Thyroid gland (tissue), 4 donors: ENCODE measurements around the gene TERT.

Experiments used
- POLR2A ChIP-seq, 2 donors: fragments of 450-650 bp; IDR thresholded peaks; one replicate each; pipeline ENCODE4 v1.6.1; 2017; ENCODE audit warnings: antibody characterized with exemption in 2 of 2, mild to moderate bottlenecking in 2 of 2, moderate library complexity in 1 of 2
- TF ChIP-seq, protein P1 (sequence below), 6 experiments: fragments of 200-600 bp in 3 of 6; fragments of 450-650 bp in 3 of 6; sonication (generic) in 3 of 6; IDR thresholded peaks; one replicate each; pipeline ENCODE4 v1.5.1; 2016 to 2019; ENCODE audit warnings: antibody characterized with exemption in 6 of 6, mild to moderate bottlenecking in 2 of 6, inconsistent platforms in 1 of 6, moderate library complexity in 1 of 6

DNA sequence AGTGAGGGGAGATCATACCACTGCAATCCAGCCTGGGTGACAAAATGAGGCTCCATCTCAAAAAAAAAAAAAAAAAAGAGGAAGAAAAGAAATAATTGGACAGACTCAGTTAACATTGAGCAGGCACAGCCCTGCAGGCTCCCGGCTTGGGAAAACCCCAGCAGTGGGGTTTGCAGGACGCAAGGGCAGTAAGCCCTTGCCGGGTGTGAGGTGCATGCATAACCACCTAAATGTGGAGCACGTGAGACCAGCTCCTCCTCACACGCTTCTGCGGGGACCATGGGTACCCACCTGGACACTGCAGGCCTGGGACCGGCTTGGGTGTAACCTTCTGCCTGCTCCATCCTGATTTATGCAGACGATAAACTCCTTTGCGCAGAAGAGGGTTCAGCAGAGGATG, 74.5 kb downstream of the TERT start:
- TF ChIP-seq, protein P1, sequence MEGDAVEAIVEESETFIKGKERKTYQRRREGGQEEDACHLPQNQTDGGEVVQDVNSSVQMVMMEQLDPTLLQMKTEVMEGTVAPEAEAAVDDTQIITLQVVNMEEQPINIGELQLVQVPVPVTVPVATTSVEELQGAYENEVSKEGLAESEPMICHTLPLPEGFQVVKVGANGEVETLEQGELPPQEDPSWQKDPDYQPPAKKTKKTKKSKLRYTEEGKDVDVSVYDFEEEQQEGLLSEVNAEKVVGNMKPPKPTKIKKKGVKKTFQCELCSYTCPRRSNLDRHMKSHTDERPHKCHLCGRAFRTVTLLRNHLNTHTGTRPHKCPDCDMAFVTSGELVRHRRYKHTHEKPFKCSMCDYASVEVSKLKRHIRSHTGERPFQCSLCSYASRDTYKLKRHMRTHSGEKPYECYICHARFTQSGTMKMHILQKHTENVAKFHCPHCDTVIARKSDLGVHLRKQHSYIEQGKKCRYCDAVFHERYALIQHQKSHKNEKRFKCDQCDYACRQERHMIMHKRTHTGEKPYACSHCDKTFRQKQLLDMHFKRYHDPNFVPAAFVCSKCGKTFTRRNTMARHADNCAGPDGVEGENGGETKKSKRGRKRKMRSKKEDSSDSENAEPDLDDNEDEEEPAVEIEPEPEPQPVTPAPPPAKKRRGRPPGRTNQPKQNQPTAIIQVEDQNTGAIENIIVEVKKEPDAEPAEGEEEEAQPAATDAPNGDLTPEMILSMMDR (IDR thresholded peaks at IDR 0.05): no peak
- no peak for TF ChIP-seq POLR2A (IDR thresholded peaks at IDR 0.05)
